CD4-positive, alpha-beta T cell treated with Interleukin-17A for 4 hours (primary cell): ENCODE data around the gene MARCHF10.

Experiments
- DNase-seq: peaks from one replicate; pipeline ENCODE4 v3.0.0-alpha.2; 2020; ENCODE audit warnings: mixed read lengths

Gene MARCHF10

DNA sequence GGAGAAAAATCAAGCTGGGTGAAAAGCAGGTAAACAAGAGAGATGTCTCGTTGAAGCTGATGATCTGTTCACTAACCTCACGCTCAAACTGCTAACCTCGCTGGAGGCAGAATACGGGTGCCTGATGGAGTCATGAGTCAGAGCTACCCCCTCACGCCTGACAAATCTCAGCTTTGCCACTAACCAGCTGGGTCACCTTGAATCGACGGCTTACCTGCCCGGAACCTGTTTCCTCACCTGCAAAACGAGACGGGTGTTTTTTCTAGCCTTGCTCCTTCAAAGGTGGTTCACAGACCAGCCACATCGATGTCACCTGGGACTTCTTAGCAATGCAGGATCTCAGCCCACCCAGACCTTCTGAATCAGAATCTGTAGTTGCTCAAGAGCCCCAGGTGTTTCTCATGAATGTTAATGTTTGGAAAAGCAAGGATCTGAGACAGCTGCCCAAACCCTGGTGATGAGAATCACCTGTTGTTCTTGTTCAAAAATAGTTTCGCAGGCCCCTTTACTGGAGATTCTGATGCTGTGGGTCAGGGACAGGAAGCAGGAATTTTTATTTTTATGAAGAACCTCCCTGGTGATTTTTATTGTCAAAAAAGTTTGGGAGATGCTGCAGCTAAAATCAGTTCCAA lies 56.9 kb downstream of the MARCHF10 start:
- no peak for DNase-seq

DNA sequence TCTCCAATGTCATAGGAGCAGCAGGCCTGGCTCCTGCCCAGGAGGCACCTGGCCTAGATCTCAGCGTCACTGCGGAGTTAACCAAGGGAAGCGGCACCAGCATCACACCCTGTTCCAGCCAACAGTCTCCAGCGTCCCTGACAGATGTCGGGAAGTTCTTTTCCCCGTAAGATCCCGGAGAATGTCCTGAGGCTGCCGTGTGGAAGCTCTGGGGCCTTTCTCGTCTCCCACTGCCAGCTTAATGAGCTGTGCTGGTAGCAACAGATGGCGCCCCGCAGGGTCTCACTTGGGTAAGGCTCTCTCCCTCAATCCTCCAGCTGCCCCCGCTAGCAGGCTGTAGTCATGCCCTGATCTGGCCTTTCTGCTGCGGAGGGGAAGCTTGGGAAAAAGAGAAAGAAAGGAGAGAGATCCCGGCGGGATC lies 57.5 kb downstream of the MARCHF10 start:
- no peak for DNase-seq

DNA sequence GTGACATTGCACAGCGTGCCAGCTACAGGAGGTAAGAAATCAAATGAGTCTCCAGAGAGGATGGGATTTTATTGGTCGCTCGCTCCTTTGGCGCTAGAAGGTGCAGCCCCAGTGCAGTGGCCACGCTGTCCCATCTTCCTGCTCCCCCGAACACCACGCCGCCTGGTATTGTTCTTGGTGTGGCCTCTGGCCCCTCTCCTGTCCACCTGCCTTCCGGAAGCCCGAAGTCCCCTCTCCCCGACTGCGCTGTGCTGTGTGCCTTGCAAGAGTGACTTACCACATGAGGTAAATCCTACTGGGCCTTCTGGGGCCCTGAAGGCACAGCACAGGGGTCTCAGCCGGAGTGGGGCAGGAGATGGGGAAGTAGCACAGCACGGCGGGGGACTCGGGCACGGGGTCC lies 58.2 kb downstream of the MARCHF10 start:
- DNase-seq: no peak

DNA sequence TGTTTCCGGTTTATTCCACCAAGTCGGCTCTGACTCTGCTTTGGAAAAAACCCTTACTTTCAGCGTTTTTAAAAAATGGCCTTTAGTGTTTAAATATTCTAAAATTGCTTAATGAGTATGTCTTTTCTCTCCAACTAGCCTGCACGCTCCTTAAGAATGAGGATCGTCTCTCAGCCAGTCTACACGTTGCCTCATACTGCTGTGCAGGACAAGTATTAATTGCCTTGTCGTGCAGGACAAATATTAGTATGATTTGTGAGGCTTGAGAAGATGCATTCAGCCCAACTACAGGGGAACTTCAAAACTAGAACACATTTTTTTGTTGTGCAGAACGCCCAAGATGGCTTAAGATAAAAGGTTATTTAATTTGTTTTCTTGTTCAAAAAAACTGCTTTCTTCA lies 61.2 kb downstream of the MARCHF10 start:
- no peak for DNase-seq

DNA sequence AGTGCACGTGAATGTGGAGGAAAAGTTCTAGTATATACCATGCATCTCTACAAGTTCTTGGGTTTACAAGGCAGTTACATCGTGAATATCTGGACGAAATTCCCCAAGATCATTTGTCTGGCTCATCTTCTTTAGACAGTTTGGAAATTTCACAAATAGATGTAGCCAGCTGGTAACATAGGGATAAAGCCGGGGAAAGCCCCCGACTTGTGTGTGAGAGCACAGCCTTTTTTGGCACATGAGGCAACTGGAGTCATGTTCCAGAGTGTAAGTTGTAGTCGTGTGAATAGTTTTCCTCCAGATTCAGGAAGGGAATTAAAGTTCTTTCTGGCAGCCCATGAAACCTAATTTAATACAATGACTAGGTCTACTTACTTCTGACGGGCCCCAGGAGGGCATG lies 62.3 kb downstream of the MARCHF10 start:
- DNase-seq: no peak

DNA sequence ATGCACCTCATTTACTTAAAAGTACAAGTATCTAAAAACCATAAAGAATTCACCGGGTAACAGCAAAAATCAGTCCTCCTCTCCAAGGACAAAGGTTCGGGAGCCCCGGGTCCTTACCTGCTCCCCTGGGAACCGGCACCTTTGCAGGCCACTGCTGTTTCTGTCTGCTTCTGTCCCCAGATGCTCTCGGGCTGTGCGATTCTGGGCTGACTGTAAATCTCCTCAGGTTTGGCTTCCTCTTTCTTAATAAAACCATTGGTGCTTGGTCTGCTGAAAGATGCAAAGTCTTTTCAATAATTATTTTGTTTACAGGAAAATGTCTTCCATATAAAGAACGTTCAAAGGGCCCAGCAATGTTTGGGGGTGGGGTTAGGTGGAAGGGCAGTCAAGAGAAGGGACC lies 63.9 kb downstream of the MARCHF10 start:
- no peak for DNase-seq

DNA sequence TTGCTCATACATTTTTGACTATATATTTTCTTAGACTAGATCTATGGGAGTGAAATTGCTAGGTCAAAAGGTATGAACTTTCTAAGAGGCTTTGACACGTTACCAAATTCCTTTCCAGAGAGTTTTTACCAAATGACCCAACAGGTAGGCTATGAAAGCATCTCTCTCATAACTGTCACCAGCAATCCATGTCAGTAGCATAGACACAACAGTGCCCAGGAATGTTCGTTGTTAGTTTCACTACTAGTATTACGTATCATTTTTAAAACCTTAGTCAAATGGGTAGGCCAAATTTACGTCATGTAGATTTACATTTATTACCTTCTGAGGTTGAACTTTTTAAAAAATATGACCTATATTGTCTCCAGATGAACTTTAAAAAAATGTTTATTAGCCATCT lies 66.8 kb downstream of the MARCHF10 start:
- DNase-seq: no peak

DNA sequence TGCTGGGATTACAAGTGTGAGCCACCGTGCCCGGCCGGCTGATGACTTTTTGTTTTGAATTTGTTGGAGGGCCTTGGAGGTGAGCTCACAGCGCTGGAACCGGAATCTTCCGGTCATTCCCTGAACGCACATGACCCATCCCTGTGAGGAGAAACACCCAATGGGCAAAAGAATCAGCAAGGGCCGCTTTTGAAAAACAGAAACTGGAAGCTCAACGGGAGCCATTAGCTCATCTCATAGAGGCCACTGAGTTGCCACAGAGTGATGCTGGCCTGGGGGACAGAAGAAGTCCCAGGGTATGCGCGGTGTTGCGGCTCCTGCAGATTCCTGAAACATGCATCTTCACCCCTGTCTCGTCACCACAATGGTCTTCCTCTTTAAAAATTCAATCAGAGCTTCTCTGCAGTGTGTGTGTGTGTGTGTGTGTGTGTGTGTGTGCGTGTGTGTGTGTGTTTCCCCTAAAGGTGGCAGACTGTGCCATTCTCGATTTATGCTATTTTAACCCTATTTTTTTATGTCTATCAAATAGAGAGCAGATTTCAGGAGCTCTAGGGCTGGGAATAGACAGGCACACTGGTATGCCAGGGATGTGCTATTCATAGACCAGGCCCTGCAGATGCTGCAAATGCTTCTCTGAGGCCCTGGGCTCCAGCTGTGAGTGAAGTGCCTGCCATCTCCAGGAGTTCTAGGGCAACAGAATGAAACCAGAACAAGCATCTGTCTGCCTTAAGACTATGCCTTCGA lies 68.3 kb downstream of the MARCHF10 start:
- DNase-seq: no peak

DNA sequence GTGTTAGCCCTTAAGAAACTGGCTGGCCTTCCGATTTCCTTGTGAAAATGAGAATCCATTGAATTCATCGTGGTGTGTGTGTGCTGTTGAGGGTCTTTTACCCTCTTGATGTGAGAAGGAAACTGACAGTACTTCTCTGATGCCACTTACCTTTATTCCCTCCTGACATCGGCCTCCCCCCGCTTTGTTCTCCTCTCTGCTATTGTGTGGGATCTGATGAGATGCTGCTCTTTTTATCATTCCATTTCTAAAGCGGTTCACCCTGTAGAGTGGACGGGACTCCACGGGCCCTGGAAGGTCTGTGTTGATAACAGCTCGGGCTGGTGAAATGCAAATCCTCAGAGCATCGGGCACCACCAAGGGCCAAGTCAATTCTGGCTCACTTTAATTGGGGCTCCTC lies 69.8 kb downstream of the MARCHF10 start:
- no peak for DNase-seq

DNA sequence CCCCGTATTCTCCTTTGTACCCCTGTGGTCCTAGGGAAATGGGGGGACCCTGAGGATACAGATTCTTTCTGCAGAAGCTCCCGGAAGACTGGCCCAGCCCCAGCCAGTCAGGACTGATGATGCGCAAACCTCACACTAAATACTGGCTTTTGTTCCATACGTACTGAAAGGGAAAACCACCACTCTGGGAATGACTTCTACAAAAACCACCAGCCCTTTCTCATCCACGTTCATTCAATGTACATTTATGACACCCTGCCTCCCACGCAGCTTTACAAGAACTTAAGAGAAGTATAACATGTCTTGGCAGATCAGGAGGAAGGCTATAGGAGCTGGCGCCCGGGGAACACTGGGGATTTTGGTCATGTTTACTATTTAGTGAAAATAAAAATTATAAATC lies 70.6 kb downstream of the MARCHF10 start:
- no peak for DNase-seq

DNA sequence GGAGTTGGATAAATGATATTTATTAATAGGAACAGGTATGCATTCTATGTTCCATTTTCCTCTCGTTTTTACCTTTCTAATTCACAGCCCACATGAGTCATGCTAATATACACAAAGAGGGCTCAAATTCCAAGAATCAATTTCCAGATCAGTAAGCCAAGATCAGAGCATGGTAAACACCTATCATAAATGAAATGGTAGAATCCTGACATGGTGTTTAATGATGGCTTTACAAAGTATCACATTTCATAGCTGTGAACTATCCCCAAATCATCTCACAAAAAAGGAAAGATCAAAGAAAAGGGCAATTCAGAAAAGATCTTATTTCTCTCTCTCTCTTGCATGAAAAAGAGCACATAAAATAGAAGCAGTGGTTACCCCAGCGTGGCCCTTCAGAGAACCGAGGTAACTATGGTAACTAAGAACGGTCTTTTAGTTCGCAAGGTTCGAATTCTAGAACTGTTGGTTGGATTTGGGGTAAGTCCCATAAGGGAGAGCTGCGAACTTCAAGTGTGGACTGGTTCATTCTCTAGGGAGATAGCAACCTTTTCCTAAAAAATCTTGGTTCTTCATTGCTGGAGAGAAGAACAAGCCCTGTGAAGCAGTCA lies 73.0 kb downstream of the MARCHF10 start:
- DNase-seq: no peak

DNA sequence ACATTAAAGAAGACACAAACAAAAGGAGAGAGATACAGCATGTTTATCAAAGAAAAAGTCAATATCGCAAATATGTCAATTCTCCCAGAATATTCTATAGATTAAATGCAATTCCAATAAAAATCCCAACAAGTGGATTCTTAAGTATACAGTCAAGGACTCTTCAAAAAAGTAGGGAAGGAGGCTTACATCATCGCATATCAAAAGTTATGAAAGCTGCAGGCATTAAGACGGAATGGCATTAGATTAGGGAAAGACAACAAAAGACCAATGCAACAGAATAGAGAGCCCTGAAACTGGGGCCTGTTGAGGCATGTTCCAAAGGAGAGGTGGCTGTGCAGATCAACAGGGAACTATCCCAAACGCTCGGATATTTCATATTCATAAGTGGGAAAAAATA lies 76.0 kb downstream of the MARCHF10 start:
- DNase-seq: no peak

DNA sequence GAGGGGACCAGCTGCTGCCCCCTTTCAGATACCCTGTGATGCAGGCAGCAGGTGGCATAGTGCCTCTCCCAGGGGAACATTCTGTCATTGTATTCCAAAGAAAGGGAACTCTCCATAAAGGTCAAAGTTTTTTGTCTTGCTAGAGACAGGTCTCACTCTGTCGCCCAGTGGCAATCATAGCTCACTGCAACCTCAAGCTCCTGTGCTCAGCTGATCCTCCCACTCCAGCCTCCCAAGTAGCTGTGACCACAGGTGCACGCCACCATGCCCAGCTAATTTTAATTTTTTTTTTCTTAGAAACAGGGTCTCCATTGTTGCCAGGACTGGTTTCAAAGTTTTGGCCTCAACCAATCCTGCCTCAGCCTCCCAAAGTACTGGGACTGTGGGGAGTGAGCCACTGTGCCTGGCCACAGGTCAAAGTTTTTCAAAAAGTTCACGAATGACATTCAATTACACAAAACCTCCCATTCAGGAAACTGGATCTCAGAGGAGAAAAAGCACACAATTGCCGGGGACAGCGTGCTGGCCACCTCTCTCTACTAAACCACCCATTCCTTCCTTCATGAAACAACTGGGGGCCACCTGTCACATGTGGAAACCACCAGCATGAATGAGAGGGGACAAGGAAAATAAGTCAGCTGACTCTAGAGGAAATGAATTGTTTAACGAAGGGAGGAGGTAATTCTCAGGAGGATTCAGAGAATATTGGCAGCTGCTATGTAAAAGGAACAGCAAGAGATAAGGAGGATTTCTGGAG lies 80.0 kb downstream of the MARCHF10 start:
- no peak for DNase-seq

DNA sequence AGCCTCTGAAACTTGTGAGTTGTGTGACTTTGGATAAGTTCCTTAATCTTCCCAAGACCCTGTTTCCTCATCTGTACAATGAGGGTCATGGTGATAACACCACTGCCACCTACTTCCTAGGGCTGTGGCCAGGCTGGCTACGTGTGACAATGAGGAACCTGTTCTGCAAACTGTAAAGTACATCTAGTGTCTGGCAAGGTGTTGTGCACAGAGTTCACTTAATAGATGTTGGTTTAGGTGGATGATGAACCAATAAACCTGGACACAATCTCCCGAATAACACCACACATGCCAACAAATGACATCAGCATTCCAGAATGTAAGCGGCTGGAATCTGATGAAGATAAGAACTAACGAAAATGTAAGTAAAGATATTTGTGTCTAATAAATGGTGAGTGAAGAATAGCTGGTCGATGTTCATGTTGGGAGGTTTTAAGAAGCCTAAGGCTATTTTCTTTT lies 82.3 kb downstream of the MARCHF10 start:
- DNase-seq: no peak

DNA sequence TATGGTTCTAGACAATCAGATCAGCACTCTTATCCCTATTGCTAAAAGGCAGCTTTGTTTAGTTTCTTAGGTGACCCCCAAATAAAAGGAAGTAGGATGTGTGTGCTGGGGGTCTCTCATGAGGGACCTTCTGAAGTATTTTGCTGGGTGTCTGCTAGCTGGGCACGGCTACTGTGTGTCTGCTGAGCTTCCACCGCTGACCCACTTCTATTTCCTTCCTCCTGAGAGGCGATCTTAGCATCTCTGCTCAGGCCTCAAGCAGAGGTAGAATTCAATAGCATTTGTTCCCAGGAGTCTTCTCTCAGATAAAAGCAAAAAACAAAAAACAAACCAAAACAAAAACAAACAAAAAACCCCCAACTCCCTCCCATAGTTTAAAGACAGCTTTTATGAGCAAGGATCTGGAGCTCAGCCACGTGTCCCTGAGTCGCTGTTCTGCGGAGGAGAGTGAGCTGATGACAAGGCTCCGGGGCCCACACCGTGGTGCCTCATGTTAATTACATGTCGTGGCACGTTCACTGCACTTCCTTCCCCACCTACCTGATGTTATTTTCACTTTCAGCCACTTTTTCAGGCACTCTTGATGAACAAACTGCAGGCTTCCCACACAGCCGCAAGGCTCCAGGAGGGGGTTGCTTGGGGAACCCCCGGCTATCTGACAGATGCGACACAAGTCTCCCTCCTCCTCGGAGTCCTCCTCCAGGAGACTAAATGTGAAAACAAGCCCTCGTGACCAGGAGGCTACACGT lies 83.5 kb downstream of the MARCHF10 start:
- peak; percentile 74 for DNase-seq

DNA sequence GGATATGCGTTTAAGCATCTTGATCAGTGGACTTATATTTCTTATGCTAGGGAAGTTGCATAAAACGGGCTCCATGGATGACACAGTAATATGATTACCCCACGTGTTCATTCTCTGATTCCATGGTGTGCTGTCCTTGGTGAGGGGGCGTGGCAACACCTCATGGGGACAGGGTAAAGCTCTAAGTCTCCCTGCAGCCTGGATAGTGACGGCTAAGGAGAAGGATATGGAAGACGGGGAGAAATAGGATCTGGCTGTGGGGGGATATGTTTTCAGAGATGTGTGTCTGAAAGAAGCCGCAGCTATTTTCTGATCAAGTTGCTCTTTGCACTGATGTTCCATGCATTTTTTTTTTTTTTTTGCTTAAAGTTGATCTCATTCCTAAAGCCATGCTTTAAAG lies 84.3 kb downstream of the MARCHF10 start:
- no peak for DNase-seq

DNA sequence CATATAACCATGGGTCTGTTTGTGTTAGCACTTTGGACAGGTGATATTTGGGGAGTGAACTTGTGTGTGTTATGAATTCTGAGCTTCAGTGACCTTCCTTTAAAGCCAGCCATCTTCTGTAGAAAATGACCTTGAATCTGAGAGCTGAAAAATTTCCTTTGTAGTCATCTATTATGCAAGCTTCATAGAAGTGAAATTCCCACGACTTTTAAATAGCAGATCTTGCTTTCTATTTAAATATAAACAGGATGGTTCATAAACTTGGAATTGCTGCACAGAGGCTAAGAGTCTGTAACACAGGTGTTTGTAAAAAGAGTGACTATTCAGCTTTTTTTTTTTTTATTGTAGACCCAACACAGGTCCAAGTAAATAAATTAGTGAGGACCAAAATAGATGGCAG lies 85.5 kb downstream of the MARCHF10 start:
- no peak for DNase-seq

DNA sequence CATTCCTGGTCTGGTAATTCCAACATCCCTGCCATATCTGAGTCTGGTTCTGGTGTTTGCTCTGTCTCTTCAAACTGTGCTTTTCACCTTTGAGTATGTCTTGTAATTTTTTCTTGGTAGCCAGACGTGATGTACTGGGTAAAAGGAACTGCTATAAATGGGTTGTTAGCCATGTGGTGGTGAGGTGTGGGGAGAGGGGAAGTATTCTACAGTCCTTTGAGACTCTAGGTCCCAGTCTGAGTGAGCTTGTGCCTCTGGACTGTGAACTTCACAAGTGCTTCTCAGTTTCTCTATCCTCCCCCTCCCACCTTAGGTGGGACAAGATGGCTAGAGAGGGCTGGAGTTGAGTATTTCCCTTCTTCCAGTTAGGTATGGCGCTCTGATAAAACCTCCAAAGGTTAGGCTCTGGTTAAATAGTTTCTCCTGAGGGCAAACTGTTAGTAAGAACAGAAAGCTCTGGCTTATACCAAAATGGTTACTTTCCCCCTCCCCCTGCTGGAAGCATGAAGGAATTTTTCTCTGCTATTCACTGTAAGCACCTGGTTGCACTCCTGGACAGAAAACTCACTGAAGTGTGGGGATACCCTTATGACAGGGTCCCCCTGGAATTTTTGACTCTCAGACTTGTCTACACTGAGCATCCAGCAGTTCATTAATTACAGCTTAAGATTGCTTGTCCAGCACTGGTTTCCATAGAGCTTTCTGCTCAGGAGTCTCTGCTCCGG lies 87.8 kb downstream of the MARCHF10 start:
- DNase-seq: no peak

DNA sequence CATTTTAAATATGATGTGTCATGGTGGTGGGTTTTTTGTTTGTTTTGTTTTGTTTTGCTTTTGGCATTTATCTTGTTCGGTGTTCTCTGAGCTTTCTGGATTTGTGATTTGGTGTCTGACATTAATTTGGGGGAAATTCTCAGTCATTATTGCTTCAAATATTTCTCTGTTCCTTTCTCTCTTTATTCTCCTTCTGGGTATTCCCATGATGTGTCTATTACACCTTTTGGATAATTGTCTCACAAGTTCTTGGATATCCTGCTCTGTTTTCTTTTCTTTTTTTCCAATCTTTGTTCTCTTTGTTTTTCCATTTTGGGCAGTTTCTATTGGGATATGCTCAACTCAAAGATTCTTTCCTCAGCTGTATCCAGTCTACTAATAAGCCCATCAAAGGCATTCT lies 88.5 kb downstream of the MARCHF10 start:
- DNase-seq: no peak

DNA sequence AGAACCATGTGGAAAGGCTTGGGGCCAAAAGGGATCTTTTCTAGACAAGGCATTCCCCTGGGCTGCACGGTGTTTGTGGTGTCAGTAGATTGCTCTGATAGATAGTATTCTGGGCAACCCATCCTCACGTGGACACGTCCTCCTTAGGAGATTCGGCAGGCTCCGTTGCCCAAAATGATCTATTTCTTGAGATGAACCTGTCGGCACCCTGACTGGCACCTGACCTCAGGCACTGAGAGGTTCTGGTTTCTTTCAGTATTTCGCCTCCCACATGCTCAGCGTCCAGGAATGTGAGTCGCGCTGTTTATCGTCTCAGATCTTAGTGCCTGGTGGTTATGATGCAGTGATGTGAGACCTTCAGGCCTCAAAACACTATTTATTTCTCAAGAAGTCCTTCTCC lies 89.7 kb downstream of the MARCHF10 start:
- no peak for DNase-seq

DNA sequence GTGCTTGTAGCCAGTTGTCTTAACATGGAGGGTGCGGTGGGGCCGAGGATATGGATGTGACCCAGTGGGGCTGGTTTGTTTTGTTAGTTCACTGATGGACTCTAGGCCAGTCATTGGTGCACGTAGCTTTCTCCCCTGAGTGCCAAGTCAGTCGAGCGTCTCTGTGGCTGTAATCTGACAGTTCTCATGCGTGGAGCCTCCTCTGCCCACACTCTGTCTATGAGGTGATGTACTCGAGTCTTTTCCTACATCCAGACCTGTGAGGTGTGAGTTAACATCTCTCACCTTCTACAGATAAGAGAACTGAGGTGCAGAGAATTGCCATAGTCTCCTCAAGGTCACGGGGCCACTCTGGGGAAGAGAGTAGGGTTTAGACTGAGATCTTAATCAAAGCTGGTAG lies 90.2 kb downstream of the MARCHF10 start:
- DNase-seq: no peak

DNA sequence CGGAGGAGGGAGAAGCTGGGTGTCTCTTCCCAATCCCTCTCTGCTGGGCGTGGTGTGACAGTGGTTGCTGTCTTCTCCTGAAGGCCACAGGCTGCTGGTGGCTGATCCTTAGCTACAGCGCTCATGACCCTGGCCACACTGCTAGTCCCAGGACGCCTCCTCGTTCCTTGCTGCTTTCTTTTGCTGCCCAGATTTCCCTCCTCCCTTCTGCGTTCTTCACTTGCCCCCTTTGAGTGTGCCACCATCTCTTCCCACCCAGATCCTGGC lies 90.6 kb downstream of the MARCHF10 start:
- no peak for DNase-seq
